AG09309 (cell line): ENCODE measurements around the gene DIS3L2.

Experiments
- DNase-seq: peaks from one replicate; pipeline ENCODE4 v3.0.0-alpha.2; 2010; ENCODE audit warnings: low read depth
- H3K4me3 ChIP-seq: 2 replicates; pipeline ENCODE4 v1.5.1; 2011; ENCODE audit warnings: mild to moderate bottlenecking, low read depth, low read length, moderate library complexity; ENCODE audit not compliant: control insufficient read depth
- TF ChIP-seq, protein P1 (sequence below): IDR thresholded peaks from 2 replicates; pipeline ENCODE4 v1.5.1; 2011; ENCODE audit warnings: mild to moderate bottlenecking, low read depth, low read length, inconsistent platforms; ENCODE audit not compliant: insufficient read depth, control insufficient read depth; ENCODE audit errors: missing control alignments

DIS3L2 gene

DNA sequence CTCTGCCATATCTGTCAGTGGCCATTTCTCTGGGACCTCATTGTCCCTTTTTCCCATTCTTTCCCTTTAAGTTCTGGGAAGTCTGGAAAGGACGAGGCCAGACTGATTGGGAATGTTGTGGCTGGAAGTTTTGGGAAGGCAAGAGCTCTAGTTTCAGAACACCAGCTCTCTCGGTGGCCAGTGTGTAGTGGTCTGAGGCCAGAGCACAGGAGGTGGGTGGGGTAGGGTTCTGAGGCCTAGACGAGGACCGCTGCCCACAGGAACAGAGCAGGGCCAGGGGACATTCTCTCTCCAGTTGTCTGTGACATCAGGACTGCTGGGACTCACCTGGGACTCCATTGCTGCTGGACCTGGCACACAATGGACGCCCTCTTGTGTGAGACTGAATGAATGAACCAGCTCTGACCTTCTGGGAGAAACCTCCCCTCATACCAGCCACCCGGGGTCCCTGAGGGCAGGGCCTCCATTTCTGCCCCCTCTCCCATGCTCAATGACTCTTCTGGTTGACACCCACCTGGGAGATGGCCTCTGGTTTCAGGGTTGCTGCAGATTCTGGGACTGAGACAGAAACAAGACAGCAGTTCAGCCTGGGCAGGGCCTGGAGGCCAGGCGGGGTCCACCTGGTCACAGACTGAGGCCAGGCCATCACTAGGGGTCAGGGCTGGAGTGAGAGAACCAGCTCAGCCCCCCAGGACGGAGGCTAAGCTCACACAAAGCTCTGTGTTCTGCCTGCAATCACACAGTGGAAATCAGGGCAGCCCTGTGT, 26.9 kb upstream of the DIS3L2 start:
- no peak for DNase-seq
- TF ChIP-seq, protein P1, sequence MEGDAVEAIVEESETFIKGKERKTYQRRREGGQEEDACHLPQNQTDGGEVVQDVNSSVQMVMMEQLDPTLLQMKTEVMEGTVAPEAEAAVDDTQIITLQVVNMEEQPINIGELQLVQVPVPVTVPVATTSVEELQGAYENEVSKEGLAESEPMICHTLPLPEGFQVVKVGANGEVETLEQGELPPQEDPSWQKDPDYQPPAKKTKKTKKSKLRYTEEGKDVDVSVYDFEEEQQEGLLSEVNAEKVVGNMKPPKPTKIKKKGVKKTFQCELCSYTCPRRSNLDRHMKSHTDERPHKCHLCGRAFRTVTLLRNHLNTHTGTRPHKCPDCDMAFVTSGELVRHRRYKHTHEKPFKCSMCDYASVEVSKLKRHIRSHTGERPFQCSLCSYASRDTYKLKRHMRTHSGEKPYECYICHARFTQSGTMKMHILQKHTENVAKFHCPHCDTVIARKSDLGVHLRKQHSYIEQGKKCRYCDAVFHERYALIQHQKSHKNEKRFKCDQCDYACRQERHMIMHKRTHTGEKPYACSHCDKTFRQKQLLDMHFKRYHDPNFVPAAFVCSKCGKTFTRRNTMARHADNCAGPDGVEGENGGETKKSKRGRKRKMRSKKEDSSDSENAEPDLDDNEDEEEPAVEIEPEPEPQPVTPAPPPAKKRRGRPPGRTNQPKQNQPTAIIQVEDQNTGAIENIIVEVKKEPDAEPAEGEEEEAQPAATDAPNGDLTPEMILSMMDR, result no peak
- no peak overlapping the region for H3K4me3 ChIP-seq

DNA sequence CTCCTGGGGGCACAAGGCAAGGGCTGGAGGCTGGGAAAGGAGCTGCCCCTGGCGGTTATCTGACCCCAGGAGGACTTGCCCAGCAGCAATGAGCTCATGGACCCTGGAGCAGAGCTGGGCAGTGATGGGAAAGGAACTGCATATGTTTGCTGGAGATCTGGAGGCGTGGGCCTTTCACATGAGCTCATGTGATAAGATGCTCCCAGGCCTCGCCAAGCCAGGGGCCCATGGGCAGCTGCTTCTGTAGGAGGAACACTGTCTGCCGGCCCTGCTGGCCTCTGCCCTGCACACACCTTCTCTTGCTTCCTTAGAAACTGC, 26.3 kb upstream of the DIS3L2 start:
- TF ChIP-seq, protein P1, result no peak
- DNase-seq, result no peak
- H3K4me3 ChIP-seq, result no peak overlapping the region

DNA sequence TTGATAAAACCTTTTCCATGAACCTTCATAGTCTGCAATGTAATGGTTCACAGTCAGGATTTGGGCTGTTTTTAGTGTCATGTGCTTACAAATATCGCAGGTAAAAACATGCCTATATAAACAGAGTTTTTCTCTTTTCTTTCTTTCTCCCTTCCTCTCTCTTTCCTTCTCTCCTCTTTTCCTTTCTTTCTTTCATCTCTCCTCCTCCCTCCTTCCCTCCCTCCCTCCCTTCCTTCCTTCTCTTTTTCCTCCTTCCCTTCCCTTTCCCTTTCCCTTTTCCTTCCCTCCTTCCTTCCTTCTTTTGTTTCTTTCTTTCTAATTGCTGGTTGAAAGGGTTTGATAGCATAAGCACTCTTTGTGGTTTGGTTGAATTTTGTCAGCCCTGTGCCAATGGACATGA, 25.7 kb upstream of the DIS3L2 start:
- TF ChIP-seq, protein P1, result no peak
- DNase-seq, result no peak
- H3K4me3 ChIP-seq, result no peak overlapping the region

DNA sequence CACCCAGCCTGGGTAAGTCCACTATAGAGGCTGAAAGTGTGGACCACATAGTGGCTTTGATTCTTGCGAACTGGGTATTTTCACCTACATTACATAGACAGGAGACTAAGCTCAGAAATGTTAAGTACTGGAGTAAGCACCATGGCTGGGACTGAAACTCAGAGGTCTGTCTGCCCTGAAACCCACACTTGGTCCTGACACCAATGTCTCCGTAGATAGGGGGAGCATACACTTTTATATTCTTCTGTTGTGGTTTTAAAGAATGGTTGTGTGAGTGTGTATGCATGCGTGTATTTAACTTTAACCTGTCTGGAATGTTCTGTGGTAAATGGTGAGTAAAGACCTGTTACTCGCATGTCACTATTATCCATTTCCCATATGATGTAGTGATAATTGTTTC, 25.0 kb upstream of the DIS3L2 start:
- DNase-seq, result no peak
- H3K4me3 ChIP-seq, result no peak overlapping the region
- TF ChIP-seq, protein P1, result no peak

DNA sequence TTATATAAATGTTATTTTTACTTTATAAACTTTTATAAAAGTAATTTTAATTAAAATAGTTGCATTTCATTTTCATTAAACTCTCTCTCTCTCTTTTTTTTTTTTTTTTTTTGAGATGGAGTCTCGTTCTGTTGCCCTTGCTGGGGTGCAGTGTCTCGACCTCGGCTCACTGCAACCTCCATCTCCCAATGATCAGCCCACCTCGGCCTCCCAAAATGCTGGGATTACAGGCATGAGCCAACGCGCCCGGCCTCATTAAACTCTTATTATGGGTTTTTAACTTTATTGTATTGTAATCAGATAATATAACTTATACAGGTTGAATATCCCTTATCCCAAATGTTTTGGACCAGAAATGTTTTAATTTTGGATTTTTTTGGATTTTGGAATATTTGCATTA, 24.5 kb upstream of the DIS3L2 start:
- no peak for DNase-seq
- H3K4me3 ChIP-seq, result no peak overlapping the region
- TF ChIP-seq, protein P1, result no peak

DNA sequence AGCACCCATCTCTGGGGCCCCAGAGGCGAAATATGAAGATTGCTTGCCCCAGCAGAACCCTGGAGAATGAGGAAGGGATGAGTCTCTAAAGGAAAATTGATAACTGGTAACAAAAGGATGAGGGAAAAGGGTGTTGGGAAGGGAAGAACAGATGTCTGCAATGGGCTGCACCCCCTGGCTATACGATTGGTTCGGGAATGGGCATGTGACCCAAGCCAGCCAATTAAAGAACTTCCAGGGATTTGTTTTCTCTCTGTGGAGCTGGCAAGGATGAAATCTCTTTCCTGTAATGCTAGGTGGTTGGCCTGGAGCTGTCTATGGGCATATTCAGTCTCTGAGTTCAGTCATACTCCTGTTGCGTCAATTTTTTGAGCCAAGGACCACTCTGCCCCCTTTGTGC, 22.5 kb upstream of the DIS3L2 start:
- TF ChIP-seq, protein P1, result no peak
- no peak overlapping the region for H3K4me3 ChIP-seq
- no peak for DNase-seq
